Stimulated activated CD4-positive, alpha-beta T cell treated with anti-CD3 and anti-CD28 coated beads, Interleukin-2, amount 100 ng/mL, for 4 hours (primary cell): ENCODE results near the gene UGT1A9.
"Not testable (repeated sequence)": the region's sequence is repeated elsewhere in the genome, so short reads cannot be mapped to it uniquely, and the experiment has no call there.

Source experiments
- DNase-seq: peaks from one replicate; pipeline ENCODE4 v3.0.0-alpha.2; 2020; ENCODE audit warnings: low read depth

Gene UGT1A9

DNA sequence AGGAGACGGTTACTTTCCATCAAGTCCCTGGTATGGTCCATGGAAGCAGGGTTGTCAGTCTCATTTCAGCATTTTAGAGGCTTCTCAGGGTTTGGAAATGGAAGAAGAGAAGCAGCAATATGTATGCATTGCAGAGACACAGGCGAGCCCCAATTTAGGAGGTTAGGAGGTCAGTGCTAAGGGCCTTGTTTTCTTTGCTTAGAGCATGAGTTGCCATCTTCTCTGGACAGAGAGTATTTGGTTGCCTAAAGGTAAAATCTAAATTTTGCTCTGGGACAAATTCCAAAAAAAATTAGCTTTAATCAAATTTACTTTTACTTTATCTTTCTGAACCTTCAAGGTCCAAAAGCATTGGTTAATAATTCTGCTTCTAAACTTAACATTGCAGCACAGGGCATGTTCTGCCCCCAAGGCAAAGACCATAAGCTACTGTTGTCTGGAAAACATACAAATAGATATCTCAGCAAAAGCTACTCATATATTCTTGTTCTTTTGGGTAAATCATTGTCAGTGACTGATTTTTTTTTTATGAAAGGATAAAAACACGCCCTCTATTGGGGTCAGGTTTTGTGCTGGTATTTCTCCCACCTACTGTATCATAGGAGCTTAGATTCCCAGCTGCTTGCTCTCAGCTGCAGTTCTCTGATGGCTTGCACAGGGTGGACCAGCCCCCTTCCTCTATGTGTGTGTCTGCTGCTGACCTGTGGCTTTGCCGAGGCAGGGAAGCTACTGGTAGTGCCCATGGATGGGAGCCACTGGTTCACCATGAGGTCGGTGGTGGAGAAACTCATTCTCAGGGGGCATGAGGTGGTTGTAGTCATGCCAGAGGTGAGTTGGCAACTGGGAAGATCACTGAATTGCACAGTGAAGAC lies at the start of gene UGT1A9:
Gene UGT1A9 (plus strand): TSS at position 609 of the 872 bp plus-strand sequence. CDS start 37 bp downstream, at position 646.
- DNase-seq, result no peak

- DNase-seq, result no peak
Observed at GRCh38 chr2:233627331-233628025, 44.2 kb upstream of the UGT1A9 start.

DNA sequence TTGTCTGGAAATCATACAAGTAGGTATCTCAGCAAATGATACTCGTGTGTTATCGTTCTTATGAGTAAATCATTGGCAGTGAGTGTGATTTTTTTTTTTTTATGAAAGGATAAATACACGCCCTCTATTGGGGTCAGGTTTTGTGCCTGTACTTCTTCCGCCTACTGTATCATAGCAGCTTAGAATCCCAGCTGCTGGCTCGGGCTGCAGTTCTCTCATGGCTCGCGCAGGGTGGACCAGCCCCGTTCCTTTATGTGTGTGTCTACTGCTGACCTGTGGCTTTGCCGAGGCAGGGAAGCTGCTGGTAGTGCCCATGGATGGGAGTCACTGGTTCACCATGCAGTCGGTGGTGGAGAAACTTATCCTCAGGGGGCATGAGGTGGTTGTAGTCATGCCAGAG lies 35.4 kb upstream of the UGT1A9 start, which contains the start of gene UGT1A10:
Gene UGT1A10 (plus strand): TSS at position 143 of the 400 bp plus-strand sequence. CDS start 75 bp downstream, at position 218.
- not testable (repeated sequence) for DNase-seq

DNA sequence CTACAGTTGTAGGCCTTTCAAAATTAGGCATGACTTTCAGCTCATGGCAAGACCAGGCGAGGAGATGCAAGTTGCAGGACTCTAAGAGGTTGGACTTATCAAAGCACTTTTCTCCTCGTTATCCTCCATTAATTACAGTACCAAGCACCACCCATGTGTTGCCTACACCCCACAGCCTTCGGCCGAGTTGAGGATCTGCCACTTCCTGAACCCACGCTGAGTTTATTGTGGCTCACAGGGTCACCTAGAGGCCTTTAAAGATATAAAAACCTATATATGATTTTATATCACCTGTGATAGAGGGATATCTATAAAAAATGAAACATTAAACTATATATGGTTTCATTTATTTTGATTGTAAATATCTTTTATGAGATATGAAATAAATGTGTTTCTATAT lies 32.9 kb upstream of the UGT1A9 start:
- no peak for DNase-seq

DNA sequence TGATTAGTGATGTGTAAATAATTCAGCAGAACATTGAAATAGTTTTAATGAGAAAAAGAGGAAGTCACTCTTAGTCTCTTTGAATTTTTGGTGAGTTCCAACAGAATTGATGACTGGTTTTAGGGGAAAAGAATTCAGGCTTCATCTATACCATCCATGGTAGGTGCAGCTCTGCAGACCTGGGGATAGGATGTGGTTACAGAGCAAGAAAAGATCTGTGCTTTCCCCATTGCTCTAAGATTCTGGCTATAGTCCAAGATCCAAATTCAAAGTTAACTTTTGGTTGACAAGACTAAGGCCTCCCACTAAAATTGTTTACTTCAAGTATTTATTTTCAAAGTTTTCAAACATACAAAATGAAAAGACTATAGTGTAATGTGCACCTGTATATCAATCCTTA lies 31.8 kb upstream of the UGT1A9 start:
- no peak for DNase-seq

DNA sequence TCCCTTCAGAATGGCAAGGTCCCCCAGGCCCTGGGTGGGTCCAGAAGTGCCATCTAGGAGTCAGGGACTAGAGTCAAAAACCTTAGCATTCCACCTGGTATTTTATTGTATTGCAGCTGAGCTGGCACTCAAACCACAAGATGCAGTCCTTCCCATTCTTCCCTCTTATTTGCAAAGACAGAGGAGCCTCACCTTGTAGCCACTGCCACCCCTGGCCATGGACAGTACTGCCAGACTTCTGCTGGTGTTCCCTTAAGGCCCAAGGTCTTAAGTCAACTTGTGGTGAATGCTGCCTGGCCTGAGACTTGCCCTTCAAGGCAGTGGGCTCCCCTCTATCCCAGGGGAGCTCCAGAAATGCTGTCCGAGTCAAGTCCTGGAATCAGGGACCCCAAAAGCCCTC lies 28.6 kb upstream of the UGT1A9 start:
- DNase-seq, result no peak

- DNase-seq, result not testable (repeated sequence)
Observed at GRCh38 chr2:233646033-233646432, 25.7 kb upstream of the UGT1A9 start.

DNA sequence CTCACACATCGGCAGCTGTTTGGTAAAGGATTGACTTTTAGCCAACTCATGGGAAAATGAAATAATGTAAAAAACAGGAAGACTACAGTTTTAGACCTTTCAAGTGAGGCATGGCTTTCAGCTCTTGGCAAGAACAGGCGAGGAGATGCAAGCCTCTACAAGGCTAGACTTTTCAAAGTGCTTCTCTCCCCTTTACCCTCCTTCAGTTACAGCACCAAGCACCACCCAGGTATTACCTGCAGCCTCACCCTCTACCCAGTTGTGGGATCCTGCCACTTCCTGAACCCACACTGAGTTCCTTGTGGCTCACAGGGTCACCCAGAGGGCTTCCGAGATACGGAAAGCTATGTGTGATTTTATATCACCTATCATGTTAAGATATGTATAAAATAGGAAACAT lies 20.7 kb upstream of the UGT1A9 start:
- no peak for DNase-seq

- DNase-seq, result no peak
Observed at GRCh38 chr2:233651430-233651829, 20.3 kb upstream of the UGT1A9 start.

DNA sequence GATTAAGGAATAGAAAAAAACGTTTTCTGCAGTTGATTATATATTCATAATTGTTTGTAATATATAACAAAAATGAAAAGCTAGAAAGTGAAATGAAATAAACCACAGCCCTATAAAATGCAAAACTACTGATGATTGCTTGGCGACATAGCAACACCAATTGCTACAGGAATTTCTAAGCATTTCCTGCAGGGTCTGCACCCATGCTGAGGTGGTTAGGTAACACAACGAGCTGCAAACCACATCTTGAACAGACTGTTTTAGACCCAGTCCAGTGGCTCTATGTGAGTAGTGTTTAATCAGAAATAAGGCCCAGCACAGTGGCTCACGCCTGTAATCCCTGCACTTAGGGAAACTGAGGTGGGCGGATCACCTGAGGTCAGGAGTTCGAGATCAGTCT lies 17.2 kb upstream of the UGT1A9 start:
- DNase-seq, result no peak

GRCh38 chr2:233655043-233655442 lies 16.7 kb upstream of the UGT1A9 start:
- DNase-seq, result no peak

DNA sequence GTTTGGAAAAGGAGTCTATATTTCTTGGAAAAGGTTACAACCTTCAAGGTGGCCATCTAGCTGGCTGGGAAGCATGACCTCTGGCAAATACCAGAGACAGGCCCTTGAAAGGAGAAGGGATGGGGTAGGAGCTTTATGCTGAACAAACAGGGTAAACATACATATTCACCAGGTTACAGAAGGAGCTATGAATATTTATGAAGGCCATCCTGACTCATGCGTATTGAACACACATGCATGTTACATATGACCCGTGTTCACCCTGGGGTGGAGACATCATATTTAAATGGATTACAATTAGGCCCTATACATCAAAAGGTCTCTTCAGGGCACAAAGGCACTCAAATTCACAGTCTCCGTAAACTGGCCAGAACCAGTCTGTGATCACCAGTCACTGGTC lies 15.8 kb upstream of the UGT1A9 start:
- DNase-seq, result not testable (repeated sequence)

DNA sequence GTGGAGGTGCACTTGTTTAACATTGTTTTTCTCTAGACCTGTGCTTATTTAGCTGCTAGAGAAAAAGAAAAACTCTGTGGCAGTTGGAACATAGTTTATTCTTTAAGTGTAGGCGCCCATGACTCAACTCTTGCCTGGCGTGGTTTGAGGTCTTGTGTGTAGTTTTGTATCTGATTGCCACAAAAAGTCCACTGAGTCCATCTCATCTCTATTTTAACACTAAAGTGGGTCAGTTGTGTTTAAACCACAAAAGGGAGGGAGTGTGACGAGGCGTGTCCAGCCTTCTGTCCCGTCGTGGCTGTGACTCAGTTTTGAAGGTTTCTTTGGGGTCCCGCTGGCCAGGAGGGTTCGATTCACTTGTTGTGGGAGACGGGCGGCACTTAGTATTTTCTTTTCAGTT lies 15.3 kb upstream of the UGT1A9 start:
- DNase-seq, result no peak

DNA sequence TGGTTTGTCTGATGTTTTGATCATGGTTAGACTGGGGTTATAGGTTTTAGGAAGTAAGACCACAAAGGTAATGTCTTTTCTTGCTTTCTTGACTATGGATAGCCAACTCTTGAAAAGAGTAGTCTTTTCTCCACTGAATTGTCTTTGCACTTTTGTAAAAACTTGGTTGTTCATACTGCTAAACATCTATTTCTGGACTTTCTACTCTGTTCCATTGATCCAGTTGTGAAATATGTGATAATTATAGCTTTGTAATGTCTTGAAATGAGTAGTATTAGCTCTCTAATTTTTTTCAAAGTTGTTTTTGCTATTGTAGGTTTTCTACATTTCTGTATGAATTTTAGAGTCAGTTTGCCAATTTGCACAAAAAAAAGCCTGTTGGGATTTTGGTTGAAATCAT lies 13.1 kb upstream of the UGT1A9 start:
- no peak for DNase-seq

DNA sequence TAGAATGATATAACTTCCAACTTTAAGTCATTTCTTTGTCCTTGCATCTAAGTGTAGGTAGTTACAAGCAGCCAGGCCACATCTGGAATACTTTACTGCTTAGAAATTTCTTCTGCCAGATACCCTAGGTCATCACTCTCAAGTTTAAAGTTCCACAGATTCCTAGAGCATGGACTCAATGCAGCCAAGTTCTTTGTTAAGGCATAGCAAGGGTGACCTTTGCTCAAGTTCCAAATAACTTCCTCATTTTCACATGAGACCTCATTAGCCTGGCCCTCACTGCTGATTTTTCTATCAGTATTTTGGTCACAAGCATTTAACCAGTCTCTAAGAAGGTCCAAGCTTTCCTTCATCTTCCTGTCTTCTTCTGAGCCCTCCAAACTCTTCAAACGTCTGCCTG lies 7.8 kb upstream of the UGT1A9 start:
- no peak for DNase-seq

DNA sequence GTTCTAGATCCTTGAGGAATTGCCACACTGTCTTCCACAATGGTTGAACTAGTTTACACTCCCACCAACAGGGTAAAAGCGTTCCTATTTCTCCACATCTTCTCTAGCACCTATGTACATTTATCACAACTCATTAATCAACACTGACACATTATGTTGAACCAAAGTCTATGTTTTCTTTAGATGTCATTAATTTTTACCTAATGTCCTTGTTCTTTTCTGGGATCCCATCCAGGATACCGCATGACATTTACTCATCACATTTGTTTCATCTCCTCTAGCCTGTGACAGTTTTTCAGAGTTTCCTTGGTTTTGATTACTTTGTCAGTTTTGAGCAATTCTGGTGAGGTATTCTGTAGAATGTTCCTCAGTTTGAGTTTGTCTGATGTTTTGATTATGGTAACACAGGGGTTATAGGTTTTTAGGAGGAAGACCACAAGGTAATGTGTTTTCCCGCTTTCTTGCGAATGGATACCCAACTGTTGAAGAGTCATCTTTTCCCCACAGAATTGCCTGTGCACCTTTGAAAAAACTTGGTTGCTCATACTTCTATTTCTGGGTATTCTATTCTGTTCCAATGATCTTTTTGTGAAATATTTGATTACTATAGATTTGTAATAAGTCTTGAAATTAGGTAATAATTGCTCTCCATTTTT lies 3.0 kb upstream of the UGT1A9 start:
- no peak for DNase-seq

DNA sequence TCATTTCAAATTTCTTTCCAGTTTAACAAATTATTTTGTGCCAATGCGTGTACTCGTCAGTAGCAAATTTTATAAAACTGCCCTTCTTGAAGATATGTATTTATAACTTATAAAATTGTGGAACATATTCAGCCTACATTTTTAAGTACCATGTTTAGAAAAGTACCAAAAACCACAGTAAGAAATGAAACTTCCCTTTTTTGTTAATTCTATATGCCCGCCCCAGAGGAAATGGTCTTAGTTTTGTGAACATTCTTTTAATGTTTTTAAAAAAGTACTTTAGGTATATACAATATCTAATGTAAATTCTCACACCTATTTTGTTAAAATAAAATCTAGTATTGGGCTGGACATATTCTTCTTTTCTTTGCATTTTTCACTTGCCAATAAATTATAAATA lies 1.2 kb downstream of the UGT1A9 start:
- no peak for DNase-seq

- DNase-seq, result no peak
Observed at GRCh38 chr2:233673896-233674295, 2.2 kb downstream of the UGT1A9 start.

DNA sequence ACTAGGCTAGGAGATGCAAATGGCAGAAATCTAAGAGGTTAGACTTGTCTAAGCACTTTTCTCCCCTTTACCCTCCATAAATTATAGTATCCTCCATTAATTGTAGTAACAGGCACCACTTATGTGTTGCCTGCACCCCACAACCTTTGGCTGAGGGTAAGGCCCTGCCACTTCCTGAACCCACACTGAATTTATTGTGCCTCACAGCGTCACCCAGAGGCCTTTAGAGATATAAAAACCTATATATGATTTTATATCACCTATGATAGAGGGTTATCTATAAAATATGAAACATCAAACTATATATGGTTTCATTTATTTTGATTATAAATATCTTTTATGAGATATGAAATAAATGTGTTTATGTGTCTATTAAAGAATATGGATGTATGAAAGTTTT lies 2.6 kb downstream of the UGT1A9 start:
- no peak for DNase-seq

- no peak for DNase-seq
Observed at GRCh38 chr2:233674995-233675394, 3.3 kb downstream of the UGT1A9 start.

- DNase-seq, result no peak
Observed at GRCh38 chr2:233676046-233676445, 4.3 kb downstream of the UGT1A9 start.

GRCh38 chr2:233679196-233679595 lies 7.5 kb downstream of the UGT1A9 start:
- no peak for DNase-seq
